K562 (cell line): ENCODE data around the gene CPEB1. TPM values are rescaled to one million over a fixed set of nuclear protein-coding genes. Genes with fewer than 3 reads are reported as not detected.

ENCODE experiments used
- BCL6 ChIP-seq: fragments of 250-450 bp; sonication (Bioruptor Pico); IDR thresholded peaks from 2 replicates; pipeline ENCODE4 v1.4.0; 2020
- BCOR ChIP-seq: fragments of 450-650 bp; IDR thresholded peaks from 2 replicates; pipeline ENCODE4 v1.6.1; 2016
- BRF2 ChIP-seq: IDR thresholded peaks from 3 replicates; pipeline ENCODE4 v1.6.1; 2011; ENCODE audit warnings: borderline replicate concordance, mild to moderate bottlenecking; ENCODE audit not compliant: insufficient read length, insufficient read depth
- CEBPB ChIP-seq: fragments of 450-650 bp; IDR thresholded peaks from 2 replicates; pipeline ENCODE4 v1.6.1; 2016; ENCODE audit warnings: missing genetic modification characterization, missing compliant biosample characterization
- CTBP1 ChIP-seq: fragments of 450-650 bp; IDR thresholded peaks from 2 replicates; pipeline ENCODE4 v1.6.1; 2016; ENCODE audit warnings: borderline replicate concordance
- ELK3 ChIP-seq: fragments of 450-650 bp; formaldehyde crosslinking; IDR thresholded peaks from 2 replicates; pipeline ENCODE4 v1.4.0; 2020; ENCODE audit warnings: mild to moderate bottlenecking
- FOXJ2 ChIP-seq: fragments of 200-800 bp; sonication (Bioruptor generic); IDR thresholded peaks from 2 replicates; pipeline ENCODE4 v1.6.1; 2016; ENCODE audit warnings: missing genetic modification characterization, missing compliant biosample characterization
- FOXK1 ChIP-seq: sonication (generic); formaldehyde crosslinking; IDR thresholded peaks from 2 replicates; pipeline ENCODE4 v1.8.0; 2022; ENCODE audit warnings: missing genetic modification reagents, mild to moderate bottlenecking, borderline replicate concordance
- HNRNPH1 ChIP-seq: fragments of 200-400 bp; formaldehyde crosslinking; optimal IDR thresholded peaks from 2 replicates; pipeline ENCODE3; 2017; ENCODE audit warnings: low read depth, mild to moderate bottlenecking, low read length, moderate library complexity
- KDM1A ChIP-seq, 2 experiments: fragments of 450-650 bp; IDR thresholded peaks; 2 replicates each; pipeline ENCODE4 v1.6.1; 2016; ENCODE audit warnings: mild to moderate bottlenecking in 2 of 2
- LARP7 ChIP-seq: fragments of 450-650 bp; IDR thresholded peaks from 2 replicates; pipeline ENCODE4 v1.6.1; 2016
- POLR2AphosphoS2 ChIP-seq: IDR thresholded peaks from 2 replicates; pipeline ENCODE4 v1.6.1; 2012; ENCODE audit warnings: low read length, improper control_type of control experiment
- RBM17 ChIP-seq: fragments of 200-400 bp; formaldehyde crosslinking; IDR thresholded peaks from 2 replicates; pipeline ENCODE4 v1.6.1; 2017; ENCODE audit warnings: low read depth, mild to moderate bottlenecking, low read length, borderline replicate concordance
- SMC3 ChIP-seq: conservative IDR thresholded peaks from 2 replicates; pipeline ENCODE4 v1.6.1; 2011; ENCODE audit warnings: low read depth, low read length, improper control_type of control experiment; ENCODE audit not compliant: insufficient read depth
- SPI1 ChIP-seq: IDR thresholded peaks from 2 replicates; pipeline ENCODE4 v1.6.1; 2011; ENCODE audit warnings: low read depth, low read length, control low read depth, borderline replicate concordance
- TBL1XR1 ChIP-seq, 2 experiments: IDR thresholded peaks; 2 replicates each; pipeline ENCODE4 v1.6.1; 2012; ENCODE audit warnings: improper control_type of control experiment in 2 of 2, low read length in 2 of 2, mild to moderate bottlenecking in 1 of 2
- ZBTB34 ChIP-seq: fragments of 250-450 bp; sonication (Bioruptor Pico); IDR thresholded peaks from 2 replicates; pipeline ENCODE4 v1.8.0; 2021; ENCODE audit warnings: mild to moderate bottlenecking, moderate library complexity
- ZNF124 ChIP-seq: sonication (generic); formaldehyde crosslinking; IDR thresholded peaks from 2 replicates; pipeline ENCODE4 v1.8.1; 2022; ENCODE audit warnings: missing genetic modification reagents
- ZNF263 ChIP-seq: sonication (generic); formaldehyde crosslinking; IDR thresholded peaks from 2 replicates; pipeline ENCODE4 v1.8.0; 2022; ENCODE audit warnings: mild to moderate bottlenecking, missing genetic modification reagents, borderline replicate concordance
- ZNF668 ChIP-seq: fragments of 250-450 bp; sonication (Bioruptor Pico); IDR thresholded peaks from 2 replicates; pipeline ENCODE4 v1.8.0; 2022; ENCODE audit warnings: mild to moderate bottlenecking, inconsistent platforms
- polyA plus RNA-seq, 8 experiments: library from polyadenylated mRNA; depleted of rRNA in 4 of 8; stranded (reverse) in 5 of 8; unstranded in 3 of 8; fragments of >200 nt; fragmentation: Nextera tagmentation in 2 of 8; fragmentation: Illumina TruSeq in 1 of 8; extraction: Ambion mirVana in 2 of 8; extraction: Trizol in 1 of 8; gene quantifications; 2 replicates each; pipeline versions ENCODE4 v1.2.1 to v1.2.3, GENCODE V29; 2011 to 2014; ENCODE audit warnings: inconsistent platforms in 1 of 8, missing spikeins in 1 of 8
- total RNA-seq, 7 experiments: library from RNA; depleted of rRNA in 6 of 7; stranded (reverse); fragments of >200 nt in 6 of 7; fragmentation: Illumina TruSeq in 2 of 7; extraction: Trizol in 2 of 7; gene quantifications; 2 replicates each; pipeline versions ENCODE4 v1.2.1 to v1.2.3, GENCODE V29; 2011 to 2021; ENCODE audit warnings: low replicate concordance in 1 of 7
- TF ChIP-seq, protein P1 (sequence below): fragments of 450-650 bp; IDR thresholded peaks from 2 replicates; pipeline ENCODE4 v1.6.1; 2017; ENCODE audit warnings: antibody characterized with exemption

Gene CPEB1
- total and polyA plus RNA-seq, 9 of the 15 experiments (the other 6 are each of a cell fraction or from before 2014, with no cell fraction given): 2.2 to 13.4 (median 9.7) TPM

- TF ChIP-seq, protein P1, sequence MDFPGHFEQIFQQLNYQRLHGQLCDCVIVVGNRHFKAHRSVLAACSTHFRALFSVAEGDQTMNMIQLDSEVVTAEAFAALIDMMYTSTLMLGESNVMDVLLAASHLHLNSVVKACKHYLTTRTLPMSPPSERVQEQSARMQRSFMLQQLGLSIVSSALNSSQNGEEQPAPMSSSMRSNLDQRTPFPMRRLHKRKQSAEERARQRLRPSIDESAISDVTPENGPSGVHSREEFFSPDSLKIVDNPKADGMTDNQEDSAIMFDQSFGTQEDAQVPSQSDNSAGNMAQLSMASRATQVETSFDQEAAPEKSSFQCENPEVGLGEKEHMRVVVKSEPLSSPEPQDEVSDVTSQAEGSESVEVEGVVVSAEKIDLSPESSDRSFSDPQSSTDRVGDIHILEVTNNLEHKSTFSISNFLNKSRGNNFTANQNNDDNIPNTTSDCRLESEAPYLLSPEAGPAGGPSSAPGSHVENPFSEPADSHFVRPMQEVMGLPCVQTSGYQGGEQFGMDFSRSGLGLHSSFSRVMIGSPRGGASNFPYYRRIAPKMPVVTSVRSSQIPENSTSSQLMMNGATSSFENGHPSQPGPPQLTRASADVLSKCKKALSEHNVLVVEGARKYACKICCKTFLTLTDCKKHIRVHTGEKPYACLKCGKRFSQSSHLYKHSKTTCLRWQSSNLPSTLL: no peak
- TF ChIP-seq RBM17 (no peak), BCOR (no peak), BRF2 (no peak), SPI1 (no peak), ZNF124 (CRISPR knock-in tag) (no peak), FOXK1 (CRISPR knock-in tag) (no peak), FOXJ2 (no peak), ZNF668 (CRISPR knock-in tag) (no peak), LARP7 (no peak), SMC3 (0 out of 2 replicates have a peak, but pooled peaks have one; percentile 13), ELK3 (CRISPR knock-in tag) (no peak), TBL1XR1 (IDR thresholded peaks at IDR 0.05; ENCODE audit: low read length in 2 of 2) (no peak), CTBP1 (no peak), BCL6 (no peak), HNRNPH1 (no peak), CEBPB (tag) (peak; percentile 28; the same call in 1 of the 2 replicates), ZNF263 (CRISPR knock-in tag) (no peak), KDM1A (IDR thresholded peaks at IDR 0.05) (no peak), ZBTB34 (CRISPR knock-in tag) (no peak), POLR2AphosphoS2 (no peak)
Observed at GRCh38 chr15:82585072-82585471, 62.1 kb downstream of the CPEB1 start (continued).
